ENCODE data around the gene PYY.

PYY gene

GRCh38 chr17:43918026-43918389 is 35.7 kb downstream of the PYY start:
- no peak overlapping the region for H3K27ac ChIP-seq
- DNase-seq (ENCODE audit: low read depth, low spot score), result no peak

- no peak for DNase-seq (ENCODE audit: low read depth, low spot score)
- H3K27ac ChIP-seq, result no peak overlapping the region
Observed at GRCh38 chr17:43917348-43918025, 36.3 kb downstream of the PYY start.

DNA sequence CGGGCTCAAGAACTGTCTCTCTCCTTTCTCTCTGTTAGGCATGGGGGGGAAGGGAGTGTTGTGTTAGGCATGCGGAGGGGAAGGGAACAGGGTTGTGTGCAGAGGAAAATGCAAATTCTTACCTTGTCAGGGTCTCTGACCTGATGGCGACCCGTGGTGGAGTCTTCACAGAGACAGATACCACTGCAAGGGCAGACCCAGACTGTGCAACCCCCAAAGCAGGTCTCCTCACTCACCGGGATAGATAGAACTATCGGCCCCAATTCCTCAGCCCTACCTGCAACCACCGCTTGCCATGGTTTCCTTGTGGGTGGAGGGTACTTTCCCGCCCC is 36.8 kb downstream of the PYY start:
- no peak overlapping the region for H3K27ac ChIP-seq
- no peak for DNase-seq (ENCODE audit: low read depth, low spot score)

GRCh38 chr17:43916385-43916784 is 37.4 kb downstream of the PYY start:
- no peak for DNase-seq (ENCODE audit: low read depth, low spot score)
- no peak overlapping the region for H3K27ac ChIP-seq

DNA sequence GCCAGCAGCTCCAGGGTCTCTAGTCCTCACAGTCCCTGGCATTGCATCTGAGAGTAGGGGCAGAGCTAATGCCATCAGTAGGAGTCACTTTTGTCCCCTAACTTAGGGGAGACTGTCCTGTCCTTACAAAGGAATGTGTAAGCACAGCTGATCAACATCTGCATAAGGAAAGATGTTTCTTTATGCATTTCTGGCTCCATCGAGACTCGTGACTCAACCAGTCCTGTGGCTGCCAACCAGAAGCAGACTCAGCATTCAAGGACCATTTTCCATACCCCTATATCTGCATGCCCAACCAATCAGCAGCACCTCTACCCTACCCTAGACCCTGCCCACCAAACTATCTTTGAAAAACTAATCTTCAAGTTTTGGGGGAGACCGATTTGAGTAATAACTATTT is 38.2 kb downstream of the PYY start:
- DNase-seq (ENCODE audit: low read depth, low spot score), result no peak
- H3K27ac ChIP-seq, result no peak overlapping the region

- DNase-seq (ENCODE audit: low read depth, low spot score), result no peak
- no peak overlapping the region for H3K27ac ChIP-seq
Observed at GRCh38 chr17:43914451-43914850, 39.3 kb downstream of the PYY start.

GRCh38 chr17:43913584-43913983 is 40.2 kb downstream of the PYY start:
- DNase-seq (ENCODE audit: low read depth, low spot score), result no peak
- no peak overlapping the region for H3K27ac ChIP-seq

DNA sequence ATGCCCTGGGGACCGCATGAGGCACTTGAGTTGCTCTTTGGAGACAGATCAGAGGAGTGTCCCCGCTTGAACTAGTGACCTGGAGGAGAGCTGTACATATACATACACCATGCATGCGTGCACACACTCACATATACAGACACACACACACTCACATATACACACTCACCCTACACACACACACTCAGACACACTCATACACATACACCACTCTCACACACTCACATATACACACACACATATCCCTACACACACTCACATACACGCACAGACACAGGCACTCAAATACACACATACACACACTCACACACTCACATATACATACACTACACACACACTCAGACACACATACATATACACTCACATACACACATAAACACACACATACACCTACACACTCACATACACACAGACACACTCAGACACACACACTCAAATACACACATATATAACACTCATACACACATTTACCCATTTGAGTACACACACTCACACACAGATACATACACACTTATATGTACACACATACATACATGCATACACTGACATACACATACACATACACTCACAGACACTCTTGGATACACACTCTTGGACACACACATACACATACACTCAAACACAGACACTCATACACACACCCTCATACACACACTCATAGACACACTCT is 41.0 kb downstream of the PYY start:
- no peak overlapping the region for H3K27ac ChIP-seq
- no peak for DNase-seq (ENCODE audit: low read depth, low spot score)

- no peak overlapping the region for H3K27ac ChIP-seq
- no peak for DNase-seq (ENCODE audit: low read depth, low spot score)
Observed at GRCh38 chr17:43911904-43912303, 41.8 kb downstream of the PYY start.

GRCh38 chr17:43909537-43910231 is 44.1 kb downstream of the PYY start:
- H3K27ac ChIP-seq, result no peak overlapping the region
- DNase-seq (ENCODE audit: low read depth, low spot score), result no peak

- DNase-seq (ENCODE audit: low read depth, low spot score), result no peak
Observed at GRCh38 chr17:43907998-43908721, 45.6 kb downstream of the PYY start.

GRCh38 chr17:43907425-43907981 is 46.2 kb downstream of the PYY start, which contains the start of gene MPP2:
Gene MPP2 (minus strand): TSS chr17:43907536. CDS start chr17:43904460, 3,076 bp downstream.
- no peak for DNase-seq (ENCODE audit: low read depth, low spot score)
- no peak within 1 kb of the TSS for H3K27ac ChIP-seq

More at GRCh38 chr17:43907998-43908721, 45.6 kb downstream of the PYY start:
- no peak overlapping the region for H3K27ac ChIP-seq

DNA sequence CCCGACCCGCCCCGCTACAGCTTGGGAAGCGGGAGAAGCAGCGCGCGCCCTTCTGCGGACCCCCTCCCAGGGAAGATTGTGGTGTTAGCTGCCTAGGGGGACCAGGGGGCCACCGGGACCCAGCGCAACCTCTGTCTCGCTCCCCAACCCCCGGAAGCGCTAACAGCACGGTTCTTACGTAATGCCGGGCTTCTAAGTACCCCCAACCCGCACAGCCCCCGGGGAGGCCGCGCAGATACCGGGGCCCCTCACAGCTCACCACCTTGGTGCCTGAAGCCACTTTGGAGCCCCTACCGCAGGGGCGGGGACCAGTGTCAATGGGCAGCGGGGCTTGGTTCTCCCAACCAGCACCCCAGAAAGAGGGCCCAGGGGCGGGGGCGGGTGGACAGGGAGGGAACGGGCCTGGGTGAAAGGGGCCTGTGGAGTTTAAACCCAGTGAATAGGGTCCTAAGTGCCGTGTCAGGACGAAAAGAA is 46.8 kb downstream of the PYY start:
- H3K27ac ChIP-seq, result no peak overlapping the region
- DNase-seq (ENCODE audit: low read depth, low spot score), result no peak

DNA sequence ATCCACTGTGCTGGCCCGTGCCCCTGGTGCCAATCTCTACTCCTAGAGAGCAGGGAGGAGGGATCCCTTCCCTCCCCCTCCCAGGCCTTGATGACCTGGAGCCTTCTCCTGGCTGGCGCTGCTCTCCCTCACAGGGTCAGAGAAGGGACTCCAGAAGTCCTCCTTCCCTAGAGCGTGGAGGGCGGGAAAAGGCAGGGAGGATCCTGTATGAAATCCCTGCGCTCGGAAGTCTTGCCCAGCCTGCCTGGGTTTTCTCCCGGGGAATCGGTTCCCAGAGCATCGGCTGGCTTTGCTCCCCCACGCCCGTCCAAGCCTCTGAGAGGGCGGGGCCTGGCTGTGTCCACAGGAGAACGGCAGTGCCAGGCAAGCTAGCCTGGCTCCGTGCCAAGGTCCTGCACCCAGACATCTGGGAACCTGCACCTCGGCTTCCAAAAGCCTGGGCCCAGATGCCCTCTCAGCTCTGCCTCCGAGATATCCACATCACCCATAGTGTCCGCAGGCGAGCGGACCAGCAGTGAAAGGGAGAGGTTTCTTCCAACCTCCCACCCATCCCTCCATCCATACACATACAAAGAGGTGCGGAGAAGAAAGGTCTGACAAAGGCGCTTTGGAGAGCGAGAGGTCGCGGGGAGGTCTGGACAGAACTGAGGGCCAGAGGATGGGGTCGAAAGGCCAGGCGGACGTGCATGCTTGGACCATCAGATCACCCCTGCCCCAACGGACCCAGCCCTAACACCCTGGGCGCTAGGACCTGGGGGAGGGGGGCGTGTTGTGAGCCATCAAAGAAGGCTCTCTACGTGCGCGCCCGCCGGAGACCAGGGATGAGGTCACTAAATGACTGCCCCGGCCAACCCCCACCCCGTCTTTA is 47.5 kb downstream of the PYY start:
- no peak overlapping the region for H3K27ac ChIP-seq

GRCh38 chr17:43905400-43905984 is 48.2 kb downstream of the PYY start:
- no peak overlapping the region for H3K27ac ChIP-seq
- DNase-seq (ENCODE audit: low read depth, low spot score), result no peak

More for the DNA sequence above, 47.5 kb downstream of the PYY start:
- DNase-seq (ENCODE audit: low read depth, low spot score), result no peak

Data from epithelial cell of prostate (primary cell).